HG03039 (cell line): ENCODE results near the gene TRAPPC10.

ENCODE experiments used
- ATAC-seq: cut with Tn5 transposase; IDR thresholded peaks from one replicate; pipeline ENCODE4 v1.9.1; 2021; ENCODE audit warnings: mild to moderate bottlenecking, moderate library complexity; ENCODE audit not compliant: unreplicated experiment

TRAPPC10 gene

GRCh38 chr21:44011579-44012473 lies at the start of gene TRAPPC10:
Gene TRAPPC10, plus strand, starts transcription at chr21:44012309. Its CDS starts 185 bp downstream, at chr21:44012494.
- ATAC-seq = peak; percentile 58

- ATAC-seq = no peak
Observed at GRCh38 chr21:43965911-43966585, 46.1 kb upstream of the TRAPPC10 start.

GRCh38 chr21:43966946-43967512 lies 45.1 kb upstream of the TRAPPC10 start:
- no peak for ATAC-seq

GRCh38 chr21:43967981-43968380 lies 44.1 kb upstream of the TRAPPC10 start:
- no peak for ATAC-seq

GRCh38 chr21:43968410-43969114 lies 43.5 kb upstream of the TRAPPC10 start:
- no peak for ATAC-seq

- ATAC-seq = no peak
Observed at GRCh38 chr21:43969115-43969444, 43.0 kb upstream of the TRAPPC10 start.

- no peak for ATAC-seq
Observed at GRCh38 chr21:43970551-43970950, 41.6 kb upstream of the TRAPPC10 start.

GRCh38 chr21:43971201-43971991 lies 40.7 kb upstream of the TRAPPC10 start:
- ATAC-seq = no peak

GRCh38 chr21:43971992-43972255 lies 40.2 kb upstream of the TRAPPC10 start:
- no peak for ATAC-seq

GRCh38 chr21:43972850-43973633 lies 39.1 kb upstream of the TRAPPC10 start:
- no peak for ATAC-seq

- no peak for ATAC-seq
Observed at GRCh38 chr21:43973634-43973955, 38.5 kb upstream of the TRAPPC10 start.

- ATAC-seq = no peak
Observed at GRCh38 chr21:43974791-43975468, 37.2 kb upstream of the TRAPPC10 start.

- ATAC-seq = no peak
Observed at GRCh38 chr21:43975469-43976098, 36.5 kb upstream of the TRAPPC10 start.

- no peak for ATAC-seq
Observed at GRCh38 chr21:43976661-43977060, 35.4 kb upstream of the TRAPPC10 start.

- no peak for ATAC-seq
Observed at GRCh38 chr21:43978060-43978459, 34.0 kb upstream of the TRAPPC10 start.

- no peak for ATAC-seq
Observed at GRCh38 chr21:43979654-43980053, 32.5 kb upstream of the TRAPPC10 start.

- ATAC-seq = no peak
Observed at GRCh38 chr21:43981151-43981870, 30.8 kb upstream of the TRAPPC10 start.

- no peak for ATAC-seq
Observed at GRCh38 chr21:43981871-43982210, 30.3 kb upstream of the TRAPPC10 start.
